ENCODE measurements around the gene TTC38. TPM values are rescaled to one million over a fixed set of nuclear protein-coding genes. Genes with fewer than 3 reads are reported as not detected.

Gene TTC38
- total RNA-seq, 1 experiment from 2014 or later = 36.3 TPM

DNA sequence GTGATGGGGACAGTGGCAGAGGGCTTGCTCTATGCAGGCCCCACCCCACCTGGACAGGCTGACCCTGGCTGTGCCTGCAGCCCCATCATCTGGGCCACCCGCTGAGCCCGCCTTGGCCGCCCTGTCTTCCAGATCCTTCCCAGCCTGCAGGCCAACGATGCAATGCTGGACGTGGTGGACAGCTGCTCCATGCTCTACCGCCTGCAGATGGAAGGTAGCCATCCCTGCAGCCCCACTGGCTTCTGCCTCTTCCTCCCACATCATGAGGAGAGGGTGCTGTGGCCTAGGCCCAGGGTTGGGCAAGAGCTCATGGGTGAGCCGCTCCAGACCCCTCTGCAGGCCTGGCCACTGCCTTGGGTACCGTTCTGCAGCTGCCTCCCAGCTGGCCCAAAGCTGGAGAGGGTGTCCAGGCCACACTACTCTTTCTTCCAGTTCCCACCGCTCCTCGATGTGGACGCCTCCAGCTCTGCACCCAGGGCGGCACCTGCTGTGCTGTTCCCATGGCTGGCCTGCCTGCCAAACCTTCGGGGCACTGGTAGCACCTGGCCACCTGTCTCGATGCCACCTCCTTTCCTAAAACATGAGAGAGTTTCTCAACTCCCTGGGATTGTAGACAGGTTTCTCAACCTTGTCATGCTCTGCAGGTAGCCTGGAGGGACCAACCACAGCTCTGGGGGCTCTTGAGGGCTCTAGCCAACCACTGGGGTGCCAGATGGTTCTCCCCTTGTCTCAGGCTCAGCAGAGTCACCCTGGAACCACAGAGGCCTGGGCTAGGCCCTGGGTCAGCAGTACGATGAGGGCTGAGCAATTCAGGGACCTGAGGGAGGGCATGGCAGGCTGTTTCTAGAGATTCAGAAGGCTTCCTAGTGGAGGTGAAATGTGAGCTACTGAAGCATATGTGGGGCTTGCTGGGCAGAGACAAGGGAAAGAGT, 19.4 kb downstream of the TTC38 start:
- Histone ChIP-seq H3K4me3 (no peak overlapping the region), H3K27me3 (no peaks in the 10 kb centered on the region), H3K9me3 (no peaks in the 10 kb centered on the region), H3K36me3 (peaks cover 14% of the 10 kb centered on the region)
- DNase-seq = no peak

DNA sequence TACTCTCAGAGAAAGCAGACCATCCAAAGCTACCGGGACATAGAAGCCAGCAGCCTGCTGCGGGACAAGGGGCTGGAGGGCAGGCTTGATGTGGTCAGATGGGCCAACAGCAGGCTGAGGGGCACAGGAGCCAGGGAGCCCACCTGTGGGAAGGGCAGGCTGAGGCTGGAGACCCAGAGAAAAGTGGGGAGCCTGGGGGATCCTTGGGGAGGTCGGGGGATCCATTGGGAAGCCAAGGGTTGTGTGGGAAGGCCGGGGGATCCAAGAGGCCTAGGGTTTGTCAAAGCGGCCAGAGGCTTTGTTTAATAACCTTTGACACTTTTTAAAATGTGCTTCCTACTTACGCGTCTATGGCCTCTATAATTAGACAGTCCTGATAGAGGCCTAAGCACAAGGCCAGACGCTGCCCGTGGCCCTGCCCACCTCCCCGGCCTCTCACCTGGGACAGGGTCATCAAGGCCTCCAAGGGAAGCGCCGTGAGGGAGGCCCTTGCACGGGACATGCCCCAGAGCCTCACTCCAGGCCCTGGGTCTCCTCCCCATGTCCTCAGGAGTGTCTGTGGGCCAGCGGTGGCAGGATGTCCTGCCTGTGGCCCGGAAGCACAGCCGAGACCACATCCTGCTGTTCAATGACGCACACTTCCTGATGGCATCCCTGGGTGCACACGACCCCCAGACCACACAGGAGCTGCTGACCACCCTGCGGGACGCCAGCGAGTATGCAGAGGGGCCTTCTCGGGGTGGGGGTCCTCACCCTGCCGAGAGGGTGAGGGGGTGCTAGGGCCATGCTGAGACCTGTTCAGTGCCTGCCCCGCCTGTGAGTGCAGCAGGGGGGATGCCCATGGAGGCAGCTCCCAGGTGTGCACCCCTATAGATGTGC, 20.3 kb downstream of the TTC38 start:
- peaks cover 14% of the 10 kb centered on the region for H3K36me3 ChIP-seq
- no peak for DNase-seq
- H3K9me3 ChIP-seq = no peaks in the 10 kb centered on the region

GRCh38 chr22:46288846-46289243, 21.0 kb downstream of the TTC38 start:
- Histone ChIP-seq H3K27me3 (no peaks in the 10 kb centered on the region), H3K9me3 (no peaks in the 10 kb centered on the region), H3K36me3 (peaks cover 14% of the 10 kb centered on the region), H3K4me3 (no peak overlapping the region)
- DNase-seq = no peak

More for the DNA sequence above, 20.3 kb downstream of the TTC38 start:
- H3K4me3 ChIP-seq = no peak overlapping the region
- H3K27me3 ChIP-seq = no peaks in the 10 kb centered on the region

DNA sequence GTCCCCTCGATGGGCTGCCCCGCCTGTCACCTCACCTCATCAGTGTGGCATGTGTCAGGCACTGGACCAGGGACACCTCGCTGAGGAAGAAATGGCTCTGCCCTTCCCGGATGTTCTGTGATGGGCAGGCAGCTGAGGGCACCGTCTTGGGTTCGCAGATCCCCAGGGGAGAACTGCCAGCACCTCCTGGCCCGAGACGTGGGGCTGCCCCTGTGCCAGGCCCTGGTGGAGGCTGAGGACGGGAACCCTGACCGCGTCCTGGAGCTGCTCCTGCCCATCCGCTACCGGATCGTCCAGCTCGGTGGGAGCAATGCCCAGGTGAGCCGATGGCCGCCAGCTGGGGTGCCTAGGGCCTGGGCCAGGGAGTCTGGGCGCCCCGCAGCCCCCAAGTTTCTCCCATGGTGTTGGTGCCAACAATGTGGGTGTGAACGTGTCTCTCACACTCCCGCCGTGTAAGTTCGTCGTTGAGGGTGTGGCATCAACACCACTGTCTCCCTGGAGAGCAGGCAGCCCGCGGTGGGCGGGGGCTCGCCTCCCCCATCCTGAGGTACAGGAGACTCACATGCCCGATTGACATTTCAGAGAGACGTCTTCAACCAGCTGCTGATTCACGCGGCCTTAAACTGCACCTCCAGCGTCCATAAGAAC, 21.6 kb downstream of the TTC38 start:
- no peak overlapping the region for H3K4me3 ChIP-seq
- H3K27me3 ChIP-seq = no peaks in the 10 kb centered on the region
- DNase-seq = no peak
- peaks cover 10% of the 10 kb centered on the region for H3K36me3 ChIP-seq
- H3K9me3 ChIP-seq = no peaks in the 10 kb centered on the region

DNA sequence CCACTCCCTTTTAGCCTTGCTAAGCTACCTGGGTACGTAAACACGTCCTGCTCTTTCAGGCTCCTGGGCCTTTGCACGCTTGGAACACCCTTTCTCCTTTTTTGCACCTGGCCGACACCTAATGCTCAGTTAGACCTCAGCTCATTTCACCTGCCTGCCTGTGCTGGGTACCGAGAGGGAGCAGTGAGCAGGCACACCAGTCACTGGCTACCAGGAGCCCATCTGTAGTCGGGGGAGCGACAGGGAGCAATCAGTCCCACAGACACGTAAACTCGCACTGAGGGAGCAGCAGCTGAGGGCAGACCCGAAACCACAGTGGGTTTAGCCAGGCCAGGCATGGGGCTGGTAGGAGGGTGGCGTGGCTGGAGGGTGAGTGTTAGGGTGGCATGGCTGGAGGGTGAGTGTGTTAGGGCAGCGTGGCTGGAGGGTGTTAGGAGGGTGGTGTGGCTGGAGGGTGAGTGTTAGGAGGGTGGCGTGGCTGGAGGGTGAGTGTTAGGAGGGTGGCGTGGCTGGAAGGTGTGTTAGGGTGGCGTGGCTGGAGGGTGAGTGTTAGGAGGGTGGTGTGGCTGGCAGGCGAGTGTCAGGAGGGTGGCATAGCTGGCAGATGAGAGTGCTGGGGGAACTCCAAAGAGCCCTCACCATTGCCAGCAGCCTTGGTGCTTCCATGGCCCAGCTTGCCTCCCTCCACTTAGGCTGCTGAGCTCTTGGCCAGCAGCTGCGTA, 22.5 kb downstream of the TTC38 start:
- no peaks in the 10 kb centered on the region for H3K27me3 ChIP-seq
- no peak overlapping the region for H3K4me3 ChIP-seq
- peaks cover 5% of the 10 kb centered on the region for H3K36me3 ChIP-seq
- no peaks in the 10 kb centered on the region for H3K9me3 ChIP-seq
- DNase-seq = no peak

DNA sequence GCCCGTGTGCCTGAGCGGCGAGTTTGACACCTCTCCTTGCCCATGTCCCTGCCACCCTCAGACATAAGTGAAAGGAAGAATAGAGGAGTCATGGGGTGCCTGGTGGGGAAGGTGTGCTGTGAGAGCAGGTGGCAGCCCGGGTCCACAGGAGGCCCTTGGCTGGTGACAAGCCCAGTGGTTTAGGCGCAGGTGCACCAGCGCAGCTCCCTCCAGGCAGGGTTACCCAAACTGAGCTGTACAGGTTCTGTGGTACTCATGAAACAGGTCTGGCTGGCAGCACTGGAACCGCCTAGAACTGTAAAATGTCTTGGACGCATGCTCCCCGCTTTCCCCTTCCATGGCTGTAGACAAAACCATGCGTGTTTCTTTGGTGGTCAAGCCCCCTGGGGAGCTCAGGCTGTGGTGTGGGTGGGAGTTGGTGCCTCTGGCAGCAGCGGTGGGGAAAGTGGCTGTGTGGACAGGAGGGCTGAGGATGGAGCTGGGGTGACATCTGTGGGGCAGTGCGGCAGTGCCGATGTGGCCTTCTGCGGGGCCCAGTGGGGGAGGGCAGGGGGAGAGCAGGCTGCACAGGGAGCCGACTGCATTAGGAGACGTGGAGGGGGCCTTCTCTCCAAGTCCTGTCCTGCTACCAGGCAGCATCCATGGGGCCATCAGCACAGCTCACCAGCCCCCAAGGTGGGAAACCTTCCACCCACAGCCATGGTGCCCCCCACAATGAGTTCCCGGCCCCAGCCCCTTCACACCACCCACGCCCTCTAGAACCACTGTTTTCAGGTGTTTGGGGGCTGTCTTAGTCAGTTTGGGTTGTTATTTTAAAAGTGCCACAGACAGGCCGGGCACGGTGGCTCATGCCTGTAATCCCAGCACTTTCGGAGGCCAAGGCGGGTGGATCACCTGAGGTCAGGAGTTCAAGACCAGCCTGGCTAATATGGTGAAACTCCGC, 23.3 kb downstream of the TTC38 start:
- peaks cover 2% of the 10 kb centered on the region; the same call in 1 of the 2 replicates for H3K36me3 ChIP-seq
- no peaks in the 10 kb centered on the region for H3K27me3 ChIP-seq
- H3K4me3 ChIP-seq = no peak overlapping the region
- no peak for DNase-seq
- no peaks in the 10 kb centered on the region for H3K9me3 ChIP-seq

DNA sequence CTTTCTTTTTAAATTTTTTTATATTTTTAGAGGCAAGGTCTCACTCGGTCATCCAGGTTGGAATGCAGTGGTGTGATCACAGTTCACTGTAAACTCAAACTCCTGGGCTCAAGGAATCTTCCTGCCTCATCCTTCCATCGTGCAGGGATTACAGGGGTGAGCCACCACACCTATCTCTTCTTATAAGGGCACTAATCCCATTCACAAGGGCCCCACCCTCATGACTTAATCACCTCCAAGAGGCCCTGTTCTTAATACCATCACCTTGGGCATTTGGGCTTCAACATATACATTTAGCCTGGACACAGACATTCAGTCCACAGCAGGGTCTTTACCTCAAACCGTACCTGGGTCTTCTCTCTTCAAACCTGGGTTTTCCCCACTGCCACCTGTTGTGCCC, 24.4 kb downstream of the TTC38 start:
- H3K4me3 ChIP-seq = no peak overlapping the region
- H3K27me3 ChIP-seq = no peaks in the 10 kb centered on the region
- DNase-seq = no peak
- H3K36me3 ChIP-seq = peaks cover 2% of the 10 kb centered on the region; the same call in 1 of the 2 replicates
- H3K9me3 ChIP-seq = no peaks in the 10 kb centered on the region

DNA sequence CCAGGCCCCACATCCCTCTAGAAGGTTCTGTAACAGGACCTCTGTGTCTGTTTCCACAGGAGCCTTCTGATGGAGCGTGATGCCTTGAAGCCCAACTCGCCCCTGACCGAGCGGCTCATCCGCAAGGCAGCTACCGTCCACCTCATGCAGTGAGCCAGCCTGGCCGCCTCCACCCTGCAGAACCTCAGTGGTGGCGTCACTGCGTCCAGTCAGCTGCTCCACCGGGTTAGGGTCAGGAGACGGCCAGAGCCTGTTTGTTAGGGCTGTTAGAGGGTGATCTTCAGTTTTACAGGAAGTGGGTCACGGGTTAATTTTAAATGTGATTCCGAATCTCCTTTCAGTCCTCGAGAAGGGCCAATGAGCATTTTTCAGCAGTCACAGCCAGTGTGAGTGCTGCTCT, 24.9 kb downstream of the TTC38 start:
- no peaks in the 10 kb centered on the region for H3K27me3 ChIP-seq
- DNase-seq = no peak
- H3K4me3 ChIP-seq = no peak overlapping the region
- H3K9me3 ChIP-seq = no peaks in the 10 kb centered on the region
- H3K36me3 ChIP-seq = peaks cover 8% of the 10 kb centered on the region; the same call in 1 of the 2 replicates

GRCh38 chr22:46293577-46294260, 25.9 kb downstream of the TTC38 start:
- DNase-seq = no peak
- no peak overlapping the region for H3K4me3 ChIP-seq
- H3K9me3 ChIP-seq = no peaks in the 10 kb centered on the region
- peaks cover 12% of the 10 kb centered on the region for H3K36me3 ChIP-seq
- no peaks in the 10 kb centered on the region for H3K27me3 ChIP-seq

DNA sequence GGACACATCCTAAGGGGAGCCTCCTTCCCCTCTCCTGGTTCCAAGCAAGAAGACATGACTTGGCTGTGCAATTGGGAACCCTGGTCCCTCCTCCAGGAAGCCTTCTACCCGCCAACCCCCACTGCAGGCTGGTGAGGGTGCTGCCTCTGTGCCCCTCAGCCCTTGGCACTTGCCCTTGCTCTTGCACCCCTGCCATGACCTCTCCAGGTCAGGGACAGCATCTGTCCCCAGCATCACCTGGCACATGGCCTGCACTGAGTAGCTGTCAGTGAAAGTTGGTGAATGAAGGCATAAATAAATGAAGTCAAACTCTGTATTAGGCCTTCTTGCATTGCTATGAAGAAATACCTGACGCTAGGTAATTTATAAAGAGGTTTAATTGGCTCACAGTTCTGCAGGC, 27.0 kb downstream of the TTC38 start:
- DNase-seq = no peak
- Histone ChIP-seq H3K36me3 (peaks cover 20% of the 10 kb centered on the region), H3K9me3 (no peaks in the 10 kb centered on the region), H3K27me3 (no peaks in the 10 kb centered on the region), H3K4me3 (no peak overlapping the region)

- Histone ChIP-seq H3K27me3 (no peaks in the 10 kb centered on the region), H3K9me3 (no peaks in the 10 kb centered on the region), H3K36me3 (peaks cover 26% of the 10 kb centered on the region), H3K4me3 (peak overlapping the region; percentile 73)
- DNase-seq = peak; percentile 19
Measured at GRCh38 chr22:46295277-46295971, 27.6 kb downstream of the TTC38 start.

GRCh38 chr22:46296257-46297150, 28.7 kb downstream of the TTC38 start, which contains the start of gene GTSE1:
GTSE1 (plus strand) TSS chr22:46296870; CDS start chr22:46297401, 531 bp downstream.
- H3K4me3 ChIP-seq = peak within 1 kb of the TSS; percentile 73
- H3K9me3 ChIP-seq = no peaks in the 10 kb centered on the region
- H3K27me3 ChIP-seq = no peaks in the 10 kb centered on the region
- peak; percentile 97 for DNase-seq
- peaks cover 35% of the 10 kb centered on the region for H3K36me3 ChIP-seq

- Histone ChIP-seq H3K36me3 (peaks cover 40% of the 10 kb centered on the region), H3K27me3 (no peaks in the 10 kb centered on the region), H3K4me3 (peak overlapping the region; percentile 73), H3K9me3 (no peaks in the 10 kb centered on the region)
- DNase-seq = peak; percentile 75
Measured at GRCh38 chr22:46297151-46297812, 29.5 kb downstream of the TTC38 start.

Data from MG63 (cell line).